BLaER1 (cell line): Measurements from ENCODE around the gene INTS1.

ENCODE experiments used
- H3K27ac ChIP-seq: shearing (Covaris generic); formaldehyde crosslinking; 2 replicates; pipeline ENCODE4 v1.8.1; 2022
- H3K27me3 ChIP-seq: shearing (Covaris generic); formaldehyde crosslinking; 2 replicates; pipeline ENCODE4 v1.8.1; 2022
- H3K36me3 ChIP-seq: shearing (Covaris generic); formaldehyde crosslinking; 2 replicates; pipeline ENCODE4 v1.8.1; 2022
- H3K4me1 ChIP-seq: shearing (Covaris generic); formaldehyde crosslinking; 2 replicates; pipeline ENCODE4 v1.8.1; 2022
- H3K4me2 ChIP-seq: shearing (Covaris generic); formaldehyde crosslinking; 2 replicates; pipeline ENCODE4 v1.8.1; 2022
- H3K4me3 ChIP-seq: shearing (Covaris generic); formaldehyde crosslinking; 2 replicates; pipeline ENCODE4 v1.8.1; 2022
- H3K9ac ChIP-seq: shearing (Covaris generic); formaldehyde crosslinking; 2 replicates; pipeline ENCODE4 v1.8.1; 2022
- H3K9me3 ChIP-seq: shearing (Covaris generic); formaldehyde crosslinking; 2 replicates; pipeline ENCODE4 v1.8.1; 2022
- H4K20me1 ChIP-seq: shearing (Covaris generic); formaldehyde crosslinking; 2 replicates; pipeline ENCODE4 v1.8.1; 2022
- Cebpa-rat ChIP-seq: shearing (Covaris generic); IDR thresholded peaks from 2 replicates; pipeline ENCODE4 v1.8.1; 2022

Gene INTS1

DNA sequence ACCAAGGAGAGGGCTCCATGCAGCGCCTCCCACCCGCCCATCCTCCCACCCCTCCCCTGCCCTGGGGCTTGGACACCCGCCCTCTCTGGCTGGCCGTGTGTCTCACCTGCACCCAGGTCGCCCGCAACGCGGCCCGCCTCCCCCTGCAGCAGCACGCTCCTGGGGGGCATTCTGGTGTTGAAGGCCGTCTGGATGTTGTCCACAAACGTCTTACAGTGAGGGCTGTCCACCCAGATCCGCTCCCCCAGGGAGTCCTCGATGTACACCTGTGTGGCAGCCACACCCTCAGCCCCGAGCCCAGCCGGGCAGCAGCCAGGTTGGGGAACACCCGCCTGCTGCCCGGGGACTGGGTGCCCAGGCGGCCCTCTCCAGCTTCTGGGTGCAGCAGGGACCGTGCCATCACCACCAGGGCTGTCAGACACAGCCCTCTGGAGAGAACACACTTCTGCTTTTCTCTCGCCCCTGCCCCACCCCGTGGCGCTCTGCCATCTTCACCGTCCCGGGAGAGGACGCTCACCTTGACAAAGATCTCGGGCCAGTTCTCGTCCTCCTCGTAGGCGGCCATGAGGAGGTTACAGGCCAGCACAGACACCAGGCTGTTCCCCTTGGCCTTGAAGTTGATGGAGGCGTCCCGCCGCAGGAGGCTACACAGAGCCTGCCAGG, 4.7 kb downstream of the INTS1 start:
- H3K9me3 ChIP-seq: no peaks in the 10 kb centered on the region
- H3K4me1 ChIP-seq: peaks cover 39% of the 10 kb centered on the region
- no peak overlapping the region for H3K9ac ChIP-seq
- H4K20me1 ChIP-seq: peaks cover 91% of the 10 kb centered on the region
- H3K27ac ChIP-seq: no peak overlapping the region
- no peak overlapping the region for H3K4me2 ChIP-seq
- no peak for TF ChIP-seq Cebpa-rat
- no peaks in the 10 kb centered on the region for H3K27me3 ChIP-seq
- no peak overlapping the region for H3K4me3 ChIP-seq
- H3K36me3 ChIP-seq: peaks cover 95% of the 10 kb centered on the region

DNA sequence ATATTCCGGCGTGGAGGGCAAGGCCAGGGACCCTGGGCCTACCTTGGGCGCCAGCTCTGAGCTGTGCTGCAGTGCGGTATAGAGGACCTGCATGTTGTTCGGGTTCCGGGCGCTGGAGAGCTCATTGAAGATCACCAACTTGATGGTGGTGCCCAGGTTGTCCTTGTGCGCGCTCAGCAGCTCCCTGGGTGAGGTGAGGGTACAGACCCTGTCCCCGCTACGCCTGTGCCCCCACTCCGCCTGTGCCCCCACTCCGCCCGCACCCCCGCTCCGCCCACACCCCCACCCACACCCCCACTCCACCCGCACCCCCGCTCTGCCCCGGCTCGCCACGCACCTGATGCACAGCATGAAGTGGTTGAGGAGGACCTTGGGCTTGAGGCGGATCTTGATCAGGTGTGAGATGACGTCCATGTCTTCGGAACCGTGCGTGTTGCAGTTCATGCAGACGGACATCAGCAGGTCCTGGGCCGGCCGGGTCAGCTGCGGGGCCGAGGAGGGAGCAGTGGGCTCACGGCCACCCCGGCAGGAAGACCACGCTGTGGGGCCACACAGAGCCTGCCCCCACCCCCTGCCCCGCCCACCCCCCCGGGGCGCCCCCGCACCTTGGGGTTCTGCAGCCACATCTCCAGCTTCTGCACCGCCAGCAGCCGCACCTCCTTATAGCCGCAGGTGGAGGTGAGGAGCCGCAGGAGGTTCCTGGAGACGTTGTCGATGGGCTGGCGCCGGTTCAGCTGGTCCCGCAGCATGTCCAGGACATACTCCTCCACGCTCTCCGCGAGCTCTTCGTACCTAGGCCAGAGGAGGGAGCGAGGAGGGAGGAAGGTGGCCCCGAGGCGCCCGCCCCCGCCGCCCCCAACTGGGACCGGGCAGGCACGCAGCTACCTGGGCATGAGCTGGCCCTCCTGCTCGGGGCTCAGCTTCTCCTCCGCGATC, 5.6 kb downstream of the INTS1 start:
- Histone ChIP-seq H3K9ac (no peak overlapping the region), H3K4me3 (no peak overlapping the region), H3K27me3 (no peaks in the 10 kb centered on the region), H3K4me1 (peaks cover 36% of the 10 kb centered on the region), H3K9me3 (no peaks in the 10 kb centered on the region), H3K27ac (no peak overlapping the region), H3K4me2 (no peak overlapping the region), H4K20me1 (peaks cover 94% of the 10 kb centered on the region), H3K36me3 (peaks cover 99% of the 10 kb centered on the region)
- no peak for TF ChIP-seq Cebpa-rat

DNA sequence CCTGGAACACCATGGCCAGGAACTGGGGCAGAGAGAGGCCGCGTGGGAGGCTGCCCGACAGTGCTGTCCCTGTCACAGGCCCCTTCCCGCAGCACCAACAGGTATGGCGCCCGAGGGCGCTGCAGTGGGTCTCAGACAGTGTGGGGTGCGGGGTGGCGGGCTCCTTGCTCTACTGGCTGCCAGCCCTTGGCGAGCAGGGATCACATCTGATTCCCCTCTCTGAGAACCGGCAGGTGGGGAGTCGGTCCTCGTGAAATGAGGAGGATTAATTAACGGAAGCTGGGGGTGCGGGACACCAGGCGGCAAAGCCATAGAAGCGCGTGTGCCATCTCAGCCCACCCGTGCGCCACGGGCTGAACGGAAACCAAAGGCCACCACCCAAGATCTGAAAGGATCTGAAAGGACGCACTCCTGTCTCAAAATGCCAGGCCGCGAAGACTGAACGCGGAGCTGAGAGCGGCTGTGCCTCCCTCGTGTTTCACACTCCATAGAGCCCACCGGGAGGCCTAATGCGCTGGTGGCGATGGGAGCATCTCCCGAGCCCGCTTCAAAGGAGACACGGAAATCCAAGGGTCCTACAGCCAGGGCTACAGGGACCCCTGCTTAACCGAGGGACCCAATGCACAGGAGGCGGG, 6.8 kb downstream of the INTS1 start:
- Histone ChIP-seq H4K20me1 (peaks cover 89% of the 10 kb centered on the region), H3K4me2 (no peak overlapping the region), H3K9me3 (no peaks in the 10 kb centered on the region), H3K27me3 (no peaks in the 10 kb centered on the region), H3K9ac (no peak overlapping the region), H3K36me3 (peaks cover 98% of the 10 kb centered on the region), H3K4me1 (peaks cover 24% of the 10 kb centered on the region), H3K27ac (no peak overlapping the region), H3K4me3 (no peak overlapping the region)
- no peak for TF ChIP-seq Cebpa-rat

DNA sequence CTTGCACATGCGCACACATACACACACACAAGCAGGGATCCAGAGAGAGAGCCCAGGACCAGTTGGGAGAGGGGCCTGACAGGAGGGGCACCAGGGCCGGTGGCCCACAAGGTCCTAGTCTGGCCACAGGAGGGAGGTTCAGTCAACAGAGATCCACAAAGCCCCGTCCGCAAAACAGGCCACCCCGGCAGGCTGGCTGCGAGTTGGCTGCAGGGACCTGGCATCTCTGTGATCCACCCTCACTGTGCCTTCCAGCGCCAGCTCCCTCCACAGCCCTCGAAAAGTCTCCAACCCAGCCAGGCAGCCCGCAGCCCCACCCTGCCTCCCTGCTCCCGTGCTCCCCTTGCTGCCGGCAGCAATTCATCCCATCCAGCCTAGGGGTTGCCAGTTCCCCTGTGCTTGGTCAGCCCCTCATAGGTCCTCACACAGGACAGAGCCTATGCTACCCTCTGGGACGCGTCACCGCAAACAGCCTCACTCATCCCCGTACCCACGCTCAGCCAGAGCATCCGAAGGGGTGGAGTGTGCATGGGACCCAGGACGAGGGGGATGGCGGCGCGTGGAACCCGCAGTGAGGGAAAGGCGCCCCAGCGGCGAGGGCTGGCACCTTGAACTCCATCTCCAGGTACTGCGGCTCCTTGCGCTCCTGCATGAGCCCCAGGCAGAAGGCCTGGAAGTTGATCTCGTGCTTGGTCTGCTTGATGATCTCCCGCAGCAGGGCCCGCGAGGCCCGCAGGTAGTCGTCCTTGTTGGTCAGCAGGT, 7.5 kb downstream of the INTS1 start:
- Histone ChIP-seq H3K4me3 (no peak overlapping the region), H3K27me3 (no peaks in the 10 kb centered on the region), H4K20me1 (peaks cover 89% of the 10 kb centered on the region), H3K9ac (no peak overlapping the region), H3K4me1 (peaks cover 17% of the 10 kb centered on the region), H3K9me3 (no peaks in the 10 kb centered on the region), H3K27ac (no peak overlapping the region), H3K4me2 (no peak overlapping the region), H3K36me3 (peaks cover 98% of the 10 kb centered on the region)
- TF ChIP-seq Cebpa-rat: no peak

DNA sequence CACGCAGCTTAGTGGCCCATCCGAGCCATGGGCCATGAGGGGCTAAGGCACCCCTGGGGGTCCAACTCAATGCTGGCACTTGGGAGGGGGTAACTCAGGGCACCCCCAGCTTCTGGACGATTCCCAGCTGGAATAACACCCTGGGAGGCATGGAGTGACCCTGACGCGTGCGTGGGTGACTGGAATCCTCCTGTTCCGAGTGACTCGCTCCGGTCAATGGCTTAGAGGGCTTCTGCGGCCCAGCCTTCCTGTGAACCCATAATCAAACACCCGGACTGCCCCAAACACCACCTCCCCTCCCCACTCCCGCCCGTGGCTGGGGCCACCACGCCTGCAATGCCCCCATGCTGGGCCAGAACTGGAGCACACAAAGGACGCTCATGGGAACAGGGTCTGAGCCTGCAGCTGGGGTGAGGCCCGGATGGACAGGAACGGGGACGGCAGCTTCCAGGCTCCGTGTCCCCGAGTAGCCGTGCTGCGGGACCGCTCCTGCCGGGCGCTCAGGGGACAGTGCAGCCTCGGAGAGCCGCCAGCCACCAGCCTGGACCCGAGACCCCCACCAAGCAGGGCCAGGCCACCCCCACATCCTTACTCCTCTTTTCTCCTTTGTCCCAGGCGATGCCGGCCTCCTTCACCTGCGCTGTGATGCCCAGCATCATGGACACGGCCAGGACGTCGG, 8.5 kb downstream of the INTS1 start:
- H3K4me2 ChIP-seq: no peak overlapping the region
- H3K4me3 ChIP-seq: no peak overlapping the region
- H4K20me1 ChIP-seq: peaks cover 89% of the 10 kb centered on the region
- H3K9ac ChIP-seq: no peak overlapping the region
- H3K27me3 ChIP-seq: no peaks in the 10 kb centered on the region
- no peak for TF ChIP-seq Cebpa-rat
- H3K9me3 ChIP-seq: no peaks in the 10 kb centered on the region
- H3K36me3 ChIP-seq: peaks cover 98% of the 10 kb centered on the region
- H3K4me1 ChIP-seq: peaks cover 7% of the 10 kb centered on the region
- no peak overlapping the region for H3K27ac ChIP-seq

DNA sequence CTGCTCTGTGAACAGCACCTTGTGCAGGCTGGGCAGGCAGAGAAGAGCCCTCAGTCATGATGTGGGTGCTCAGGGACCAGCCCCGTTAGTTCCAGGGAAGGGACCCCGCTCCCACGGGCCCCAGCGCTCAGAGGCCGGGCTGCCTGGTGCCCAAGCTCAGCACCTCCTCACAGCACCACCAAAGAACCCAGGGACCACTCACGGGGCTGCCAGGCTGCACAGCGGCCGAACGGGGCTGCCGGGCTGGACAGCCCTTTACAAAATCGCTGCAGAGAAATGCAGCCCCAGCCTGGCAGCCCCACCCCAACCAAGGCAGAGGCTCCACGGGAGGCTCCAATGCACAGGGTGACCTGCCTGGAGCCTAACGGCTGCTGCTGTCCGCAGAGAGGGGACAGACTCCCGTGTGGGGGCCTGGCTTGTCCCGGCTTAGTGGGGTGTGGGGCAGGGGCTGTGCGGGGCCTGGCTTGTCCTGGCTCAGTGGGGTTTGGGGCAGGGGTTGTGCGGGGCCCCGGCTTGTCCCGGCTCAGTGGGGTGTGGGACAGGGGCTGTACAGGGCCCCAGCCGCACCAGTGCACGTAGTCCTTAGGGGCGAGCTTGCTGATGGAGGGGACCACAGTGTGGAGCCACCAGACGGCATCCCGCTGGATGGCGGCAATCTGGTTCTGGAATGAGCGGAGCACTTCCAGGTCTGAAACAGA, 9.2 kb downstream of the INTS1 start:
- H3K36me3 ChIP-seq: peaks cover 98% of the 10 kb centered on the region

DNA sequence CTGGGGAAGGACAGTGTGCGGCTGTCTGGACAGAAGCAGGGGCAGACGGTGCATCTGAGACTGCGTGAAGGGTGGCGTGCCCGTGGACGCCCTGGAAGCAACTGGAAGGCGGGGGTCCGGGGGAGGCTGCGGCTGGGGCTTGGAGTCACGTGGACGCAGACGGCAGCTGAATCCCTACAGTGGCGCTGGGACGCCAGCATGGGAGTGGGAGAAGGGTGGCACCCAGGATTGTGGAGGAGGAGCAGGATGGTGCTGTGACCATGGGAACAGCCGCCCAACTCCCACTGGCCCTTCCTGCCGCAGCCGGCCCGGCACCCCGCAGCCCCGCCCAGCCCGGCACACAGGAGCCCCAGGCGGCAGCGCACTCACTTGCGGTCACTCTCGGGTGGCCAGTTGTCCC, 9.7 kb downstream of the INTS1 start:
- Histone ChIP-seq H3K27ac (no peak overlapping the region), H3K27me3 (no peaks in the 10 kb centered on the region), H3K4me2 (no peak overlapping the region), H3K4me3 (no peak overlapping the region), H3K9me3 (no peaks in the 10 kb centered on the region), H3K9ac (no peak overlapping the region), H4K20me1 (peaks cover 89% of the 10 kb centered on the region), H3K36me3 (peaks cover 98% of the 10 kb centered on the region), H3K4me1 (no peaks in the 10 kb centered on the region)
- no peak for TF ChIP-seq Cebpa-rat

More for the DNA sequence above, 9.2 kb downstream of the INTS1 start:
- Histone ChIP-seq H3K27ac (no peak overlapping the region), H3K4me1 (no peaks in the 10 kb centered on the region), H4K20me1 (peaks cover 89% of the 10 kb centered on the region), H3K27me3 (no peaks in the 10 kb centered on the region), H3K9me3 (no peaks in the 10 kb centered on the region), H3K4me2 (no peak overlapping the region), H3K9ac (no peak overlapping the region), H3K4me3 (no peak overlapping the region)
- no peak for TF ChIP-seq Cebpa-rat

DNA sequence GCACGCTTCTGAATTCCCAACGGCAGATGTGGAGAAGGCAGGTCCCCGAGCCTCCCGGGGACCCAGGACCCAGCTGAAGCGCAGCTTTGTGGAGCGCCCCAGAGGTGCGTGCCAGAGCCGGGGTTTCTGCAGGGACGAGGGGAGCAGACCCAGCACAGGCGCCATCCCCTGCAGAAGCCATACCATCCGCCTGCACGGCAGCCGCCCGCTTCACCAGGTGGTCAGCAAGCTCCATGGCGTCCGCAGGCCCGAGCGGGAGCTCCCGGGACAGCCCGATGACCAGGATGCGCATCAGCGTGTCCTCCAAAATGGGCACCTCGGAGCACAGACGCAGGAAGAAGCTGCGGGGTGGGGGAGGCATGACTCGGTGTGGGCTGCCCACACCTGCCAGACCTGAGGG, 10.6 kb downstream of the INTS1 start:
- Histone ChIP-seq H3K4me3 (no peak overlapping the region), H4K20me1 (peaks cover 91% of the 10 kb centered on the region), H3K4me2 (no peak overlapping the region), H3K4me1 (no peaks in the 10 kb centered on the region), H3K9me3 (no peaks in the 10 kb centered on the region), H3K36me3 (peaks cover 98% of the 10 kb centered on the region), H3K27me3 (no peaks in the 10 kb centered on the region), H3K27ac (no peak overlapping the region), H3K9ac (no peak overlapping the region)
- no peak for TF ChIP-seq Cebpa-rat
